Epithelial cell of proximal tubule (primary cell): ENCODE measurements around the gene OPTC. TPM values are rescaled to one million over a fixed set of nuclear protein-coding genes. Genes with fewer than 3 reads are reported as not detected.

Experiments
- DNase-seq: peaks from one replicate; pipeline ENCODE4 v3.0.0-alpha.2; 2011; ENCODE audit warnings: low read depth
- H3K4me3 ChIP-seq: 2 replicates; pipeline ENCODE4 v1.5.1; 2011; ENCODE audit warnings: low read depth, mild to moderate bottlenecking, low read length
- CTCF ChIP-seq: conservative IDR thresholded peaks from 2 replicates; pipeline ENCODE4 v1.5.1; 2012; ENCODE audit warnings: low read depth, mild to moderate bottlenecking, low read length
- total RNA-seq: library from RNA; depleted of rRNA; stranded (reverse); fragments of >200 nt; gene quantifications from 2 replicates; pipeline ENCODE4 v1.2.3, GENCODE V29; 2015

OPTC gene
- total RNA-seq, 1 donor from 2014 or later = not detected

GRCh38 chr1:203451836-203452784 is 41.8 kb upstream of the OPTC start:
- TF ChIP-seq CTCF = no peak
- no peak overlapping the region for H3K4me3 ChIP-seq
- no peak for DNase-seq

GRCh38 chr1:203453016-203453415 is 40.9 kb upstream of the OPTC start:
- DNase-seq = no peak
- H3K4me3 ChIP-seq = no peak overlapping the region
- no peak for TF ChIP-seq CTCF

GRCh38 chr1:203453616-203454015 is 40.3 kb upstream of the OPTC start:
- TF ChIP-seq CTCF = no peak
- H3K4me3 ChIP-seq = no peak overlapping the region
- no peak for DNase-seq

GRCh38 chr1:203454986-203455471 is 38.9 kb upstream of the OPTC start:
- no peak for DNase-seq
- no peak for TF ChIP-seq CTCF
- no peak overlapping the region for H3K4me3 ChIP-seq

- DNase-seq = no peak
- no peak for TF ChIP-seq CTCF
- H3K4me3 ChIP-seq = no peak overlapping the region
Observed at GRCh38 chr1:203455706-203456105, 38.2 kb upstream of the OPTC start.

GRCh38 chr1:203456577-203456976 is 37.4 kb upstream of the OPTC start:
- no peak for TF ChIP-seq CTCF
- H3K4me3 ChIP-seq = no peak overlapping the region
- DNase-seq = no peak
